ENCODE results near the gene HRH2.

The HRH2 gene

DNA sequence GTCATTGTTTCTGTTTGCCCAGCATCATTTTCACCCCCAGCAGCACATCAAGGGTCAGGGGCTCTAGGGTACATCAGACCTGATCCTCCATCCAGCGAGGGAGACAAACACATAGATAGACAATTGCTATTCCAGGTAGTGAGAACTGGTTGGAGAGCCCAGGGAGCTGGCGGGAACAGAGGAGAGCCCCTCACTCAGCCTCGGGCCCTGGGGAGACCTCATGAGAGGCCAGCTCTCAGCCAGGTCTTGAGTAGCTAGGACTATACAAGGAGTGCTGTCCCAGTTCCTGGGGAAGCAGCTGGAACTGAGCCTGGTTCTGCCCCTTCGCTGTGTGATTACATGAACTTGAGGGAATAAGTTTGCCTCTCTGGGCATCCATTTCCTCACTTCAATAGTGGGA lies 80.3 kb downstream of the HRH2 start:
- no peaks in the 10 kb centered on the region for H3K9me3 ChIP-seq (ENCODE audit: control insufficient read depth, insufficient read depth, low read length)
- H3K4me3 ChIP-seq (ENCODE audit: low read length), result no peak overlapping the region
- H3K4me1 ChIP-seq (ENCODE audit: control insufficient read depth, low read length), result no peaks in the 10 kb centered on the region
- H4K20me1 ChIP-seq (ENCODE audit: control insufficient read depth, insufficient read depth, low read depth, low read length), result no peaks in the 10 kb centered on the region
- H3K36me3 ChIP-seq (ENCODE audit: control insufficient read depth, low read length), result no peaks in the 10 kb centered on the region
- no peak overlapping the region for H3K4me2 ChIP-seq (ENCODE audit: low read length)
- peaks cover 12% of the 10 kb centered on the region for H3K27me3 ChIP-seq (ENCODE audit: control insufficient read depth, low read length)
- no peaks in the 10 kb centered on the region for H3F3A ChIP-seq (ENCODE audit: control insufficient read depth, insufficient read depth)
- TF ChIP-seq EZH2phosphoT487 (IDR thresholded peaks at IDR 0.05; ENCODE audit: borderline replicate concordance, low read length), result no peak
- TF ChIP-seq, protein P1, sequence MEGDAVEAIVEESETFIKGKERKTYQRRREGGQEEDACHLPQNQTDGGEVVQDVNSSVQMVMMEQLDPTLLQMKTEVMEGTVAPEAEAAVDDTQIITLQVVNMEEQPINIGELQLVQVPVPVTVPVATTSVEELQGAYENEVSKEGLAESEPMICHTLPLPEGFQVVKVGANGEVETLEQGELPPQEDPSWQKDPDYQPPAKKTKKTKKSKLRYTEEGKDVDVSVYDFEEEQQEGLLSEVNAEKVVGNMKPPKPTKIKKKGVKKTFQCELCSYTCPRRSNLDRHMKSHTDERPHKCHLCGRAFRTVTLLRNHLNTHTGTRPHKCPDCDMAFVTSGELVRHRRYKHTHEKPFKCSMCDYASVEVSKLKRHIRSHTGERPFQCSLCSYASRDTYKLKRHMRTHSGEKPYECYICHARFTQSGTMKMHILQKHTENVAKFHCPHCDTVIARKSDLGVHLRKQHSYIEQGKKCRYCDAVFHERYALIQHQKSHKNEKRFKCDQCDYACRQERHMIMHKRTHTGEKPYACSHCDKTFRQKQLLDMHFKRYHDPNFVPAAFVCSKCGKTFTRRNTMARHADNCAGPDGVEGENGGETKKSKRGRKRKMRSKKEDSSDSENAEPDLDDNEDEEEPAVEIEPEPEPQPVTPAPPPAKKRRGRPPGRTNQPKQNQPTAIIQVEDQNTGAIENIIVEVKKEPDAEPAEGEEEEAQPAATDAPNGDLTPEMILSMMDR (IDR thresholded peaks at IDR 0.05; ENCODE audit: low read depth, low read length, poor library complexity, severe bottlenecking), result no peak
- no peaks in the 10 kb centered on the region for H3K9me2 ChIP-seq (replicated peaks; ENCODE audit: control insufficient read depth, low read length)
- no peak overlapping the region for H3K27ac ChIP-seq (ENCODE audit: low read depth, low read length)
- no peaks in the 10 kb centered on the region for H3K79me2 ChIP-seq (ENCODE audit: control insufficient read depth, low read length)

DNA sequence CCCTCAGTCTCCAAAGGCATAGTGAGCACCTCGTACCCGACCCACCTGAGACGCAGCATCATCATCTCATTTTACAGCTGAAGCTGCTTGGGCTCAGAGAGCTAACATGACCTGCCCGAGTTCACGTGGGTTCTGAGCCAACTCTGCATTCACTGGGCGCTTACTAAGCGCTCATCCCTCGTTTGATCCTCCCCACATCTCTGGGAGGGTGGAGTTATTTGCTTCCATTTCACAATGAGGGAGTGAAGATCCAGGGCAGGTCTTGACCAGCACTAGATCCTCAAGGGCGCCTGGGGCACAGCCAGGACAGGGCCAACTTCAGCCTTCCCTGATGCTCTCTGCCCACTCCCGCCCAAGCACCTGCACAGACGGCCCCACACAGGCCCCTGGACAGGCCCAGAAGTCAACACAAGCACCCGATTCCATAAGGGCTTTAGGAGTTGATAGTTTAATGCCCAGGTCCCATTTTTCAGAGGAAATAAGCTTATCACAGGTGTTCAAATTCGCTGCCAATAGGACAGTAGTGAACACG lies 80.8 kb downstream of the HRH2 start:
- H4K20me1 ChIP-seq (ENCODE audit: control insufficient read depth, insufficient read depth, low read depth, low read length), result no peaks in the 10 kb centered on the region
- no peak overlapping the region for H3K4me2 ChIP-seq (ENCODE audit: low read length)
- no peak overlapping the region for H3K4me3 ChIP-seq (ENCODE audit: low read length)
- H3F3A ChIP-seq (ENCODE audit: control insufficient read depth, insufficient read depth), result no peaks in the 10 kb centered on the region
- no peaks in the 10 kb centered on the region for H3K79me2 ChIP-seq (ENCODE audit: control insufficient read depth, low read length)
- H3K27ac ChIP-seq (ENCODE audit: low read depth, low read length), result no peak overlapping the region
- TF ChIP-seq EZH2phosphoT487 (IDR thresholded peaks at IDR 0.05; ENCODE audit: borderline replicate concordance, low read length), result no peak
- TF ChIP-seq, protein P1 (IDR thresholded peaks at IDR 0.05; ENCODE audit: low read depth, low read length, poor library complexity, severe bottlenecking), result no peak
- H3K4me1 ChIP-seq (ENCODE audit: control insufficient read depth, low read length), result no peaks in the 10 kb centered on the region
- H3K27me3 ChIP-seq (ENCODE audit: control insufficient read depth, low read length), result peaks cover 12% of the 10 kb centered on the region
- no peaks in the 10 kb centered on the region for H3K9me3 ChIP-seq (ENCODE audit: control insufficient read depth, insufficient read depth, low read length)
- H3K9me2 ChIP-seq (replicated peaks; ENCODE audit: control insufficient read depth, low read length), result no peaks in the 10 kb centered on the region
- H3K36me3 ChIP-seq (ENCODE audit: control insufficient read depth, low read length), result no peaks in the 10 kb centered on the region

DNA sequence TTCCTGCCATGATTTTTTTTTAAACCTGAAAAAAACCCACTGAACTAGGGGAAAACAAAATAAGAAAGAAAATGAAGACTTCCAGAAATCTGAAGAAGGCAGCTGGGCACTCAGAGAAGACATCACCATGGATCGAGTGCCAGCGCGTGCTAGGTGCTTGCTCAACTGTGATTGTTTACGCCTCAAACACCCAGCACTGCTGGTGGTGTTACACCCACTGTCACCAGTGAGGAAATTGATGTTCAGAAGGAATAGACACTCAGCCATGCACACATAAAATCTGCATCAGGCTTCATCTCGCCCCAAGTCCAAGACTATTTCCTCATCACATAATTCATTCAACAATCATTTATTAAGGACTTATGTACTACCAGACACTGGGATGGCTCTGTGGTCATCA lies 82.1 kb downstream of the HRH2 start:
- H4K20me1 ChIP-seq (ENCODE audit: control insufficient read depth, insufficient read depth, low read depth, low read length), result no peaks in the 10 kb centered on the region
- H3F3A ChIP-seq (ENCODE audit: control insufficient read depth, insufficient read depth), result no peaks in the 10 kb centered on the region
- H3K9me3 ChIP-seq (ENCODE audit: control insufficient read depth, insufficient read depth, low read length), result no peaks in the 10 kb centered on the region
- no peaks in the 10 kb centered on the region for H3K79me2 ChIP-seq (ENCODE audit: control insufficient read depth, low read length)
- no peak overlapping the region for H3K4me2 ChIP-seq (ENCODE audit: low read length)
- no peaks in the 10 kb centered on the region for H3K9me2 ChIP-seq (replicated peaks; ENCODE audit: control insufficient read depth, low read length)
- no peak overlapping the region for H3K27ac ChIP-seq (ENCODE audit: low read depth, low read length)
- H3K4me1 ChIP-seq (ENCODE audit: control insufficient read depth, low read length), result no peaks in the 10 kb centered on the region
- H3K4me3 ChIP-seq (ENCODE audit: low read length), result no peak overlapping the region
- H3K36me3 ChIP-seq (ENCODE audit: control insufficient read depth, low read length), result no peaks in the 10 kb centered on the region
- TF ChIP-seq, protein P1 (IDR thresholded peaks at IDR 0.05; ENCODE audit: low read depth, low read length, poor library complexity, severe bottlenecking), result no peak
- TF ChIP-seq EZH2phosphoT487 (IDR thresholded peaks at IDR 0.05; ENCODE audit: borderline replicate concordance, low read length), result no peak
- H3K27me3 ChIP-seq (ENCODE audit: control insufficient read depth, low read length), result peaks cover 12% of the 10 kb centered on the region
